ENCODE results near the gene OR10G3.

The OR10G3 gene

GRCh38 chr14:21539189-21539940, 40.5 kb downstream of the OR10G3 start:
- Histone ChIP-seq H3K9ac (ENCODE audit: insufficient read length) (peak overlapping the region; percentile 29), H3K36me3 (ENCODE audit: insufficient read depth, low read length) (no peaks in the 10 kb centered on the region), H3K4me3 (no peak overlapping the region), H3K9me3 (ENCODE audit: low read depth, low read length) (no peaks in the 10 kb centered on the region), H3K27ac (peak overlapping the region; percentile 22; the same call in 1 of the 2 replicates)
- no peak for DNase-seq (ENCODE audit: low read depth, low spot score)
- TF ChIP-seq EZH2 (IDR thresholded peaks at IDR 0.05) (no peak), POLR2AphosphoS5 (IDR thresholded peaks at IDR 0.05; ENCODE audit: borderline replicate concordance, low read depth, low read length) (no peak), FOXP2 (optimal IDR thresholded peaks at IDR 0.05; ENCODE audit: control extremely low read depth, extremely low read length, insufficient read depth) (no peak)

- peak overlapping the region; percentile 84 for H3K4me3 ChIP-seq
- H3K9ac ChIP-seq (ENCODE audit: insufficient read length) = peak overlapping the region; percentile 73
- no peaks in the 10 kb centered on the region for H3K9me3 ChIP-seq (ENCODE audit: low read depth, low read length)
- DNase-seq (ENCODE audit: low read depth, low spot score) = no peak
- H3K27ac ChIP-seq = peak overlapping the region; percentile 99
- no peaks in the 10 kb centered on the region for H3K36me3 ChIP-seq (ENCODE audit: insufficient read depth, low read length)
- TF ChIP-seq FOXP2 (optimal IDR thresholded peaks at IDR 0.05; ENCODE audit: control extremely low read depth, extremely low read length, insufficient read depth) (no peak), POLR2AphosphoS5 (IDR thresholded peaks at IDR 0.05; ENCODE audit: borderline replicate concordance, low read depth, low read length) (no peak), EZH2 (IDR thresholded peaks at IDR 0.05) (no peak)
Observed at GRCh38 chr14:21537090-21537424, 42.8 kb downstream of the OR10G3 start.

- peak overlapping the region; percentile 73 for H3K9ac ChIP-seq (ENCODE audit: insufficient read length)
Observed at GRCh38 chr14:21536418-21537089, 43.3 kb downstream of the OR10G3 start.

GRCh38 chr14:21535545-21536417, 44.1 kb downstream of the OR10G3 start:
- H3K9ac ChIP-seq (ENCODE audit: insufficient read length) = peak overlapping the region; percentile 73

More at GRCh38 chr14:21536418-21537089, 43.3 kb downstream of the OR10G3 start:
- peak overlapping the region; percentile 99 for H3K27ac ChIP-seq
- no peaks in the 10 kb centered on the region for H3K36me3 ChIP-seq (ENCODE audit: insufficient read depth, low read length)
- TF ChIP-seq FOXP2 (optimal IDR thresholded peaks at IDR 0.05; ENCODE audit: control extremely low read depth, extremely low read length, insufficient read depth) = no peak
- TF ChIP-seq POLR2AphosphoS5 (IDR thresholded peaks at IDR 0.05; ENCODE audit: borderline replicate concordance, low read depth, low read length) = no peak
- TF ChIP-seq EZH2 (IDR thresholded peaks at IDR 0.05) = no peak
- peak overlapping the region; percentile 84 for H3K4me3 ChIP-seq
- no peak for DNase-seq (ENCODE audit: low read depth, low spot score)
- no peaks in the 10 kb centered on the region for H3K9me3 ChIP-seq (ENCODE audit: low read depth, low read length)

GRCh38 chr14:21534576-21534975, 45.3 kb downstream of the OR10G3 start:
- H3K9ac ChIP-seq (ENCODE audit: insufficient read length) = peak overlapping the region; percentile 76
- peak; percentile 94 for DNase-seq (ENCODE audit: low read depth, low spot score)
- H3K27ac ChIP-seq = peak overlapping the region; percentile 99
- H3K9me3 ChIP-seq (ENCODE audit: low read depth, low read length) = no peaks in the 10 kb centered on the region
- TF ChIP-seq POLR2AphosphoS5 (IDR thresholded peaks at IDR 0.05; ENCODE audit: borderline replicate concordance, low read depth, low read length) (peak; percentile 69), EZH2 (IDR thresholded peaks at IDR 0.05) (no peak)
- H3K4me3 ChIP-seq = peak overlapping the region; percentile 84
- H3K36me3 ChIP-seq (ENCODE audit: insufficient read depth, low read length) = no peaks in the 10 kb centered on the region

More at GRCh38 chr14:21535545-21536417, 44.1 kb downstream of the OR10G3 start:
- DNase-seq (ENCODE audit: low read depth, low spot score) = no peak
- Histone ChIP-seq H3K9me3 (ENCODE audit: low read depth, low read length) (no peaks in the 10 kb centered on the region), H3K27ac (peak overlapping the region; percentile 99), H3K36me3 (ENCODE audit: insufficient read depth, low read length) (no peaks in the 10 kb centered on the region), H3K4me3 (peak overlapping the region; percentile 84)
- TF ChIP-seq POLR2AphosphoS5 (IDR thresholded peaks at IDR 0.05; ENCODE audit: borderline replicate concordance, low read depth, low read length) = no peak
- no peak for TF ChIP-seq FOXP2 (optimal IDR thresholded peaks at IDR 0.05; ENCODE audit: control extremely low read depth, extremely low read length, insufficient read depth)
- no peak for TF ChIP-seq EZH2 (IDR thresholded peaks at IDR 0.05)

- Histone ChIP-seq H3K9me3 (ENCODE audit: low read depth, low read length) (no peaks in the 10 kb centered on the region), H3K27ac (peak overlapping the region; percentile 99), H3K9ac (ENCODE audit: insufficient read length) (peak overlapping the region; percentile 13), H3K4me3 (peak overlapping the region; percentile 84; the same call in 1 of the 2 replicates), H3K36me3 (ENCODE audit: insufficient read depth, low read length) (no peaks in the 10 kb centered on the region)
- TF ChIP-seq EZH2 (IDR thresholded peaks at IDR 0.05) (no peak), POLR2AphosphoS5 (IDR thresholded peaks at IDR 0.05; ENCODE audit: borderline replicate concordance, low read depth, low read length) (no peak), FOXP2 (optimal IDR thresholded peaks at IDR 0.05; ENCODE audit: control extremely low read depth, extremely low read length, insufficient read depth) (no peak)
- DNase-seq (ENCODE audit: low read depth, low spot score) = no peak
Observed at GRCh38 chr14:21533294-21533693, 46.6 kb downstream of the OR10G3 start.

- no peak for DNase-seq (ENCODE audit: low read depth, low spot score)
- Histone ChIP-seq H3K4me3 (no peak overlapping the region), H3K9me3 (ENCODE audit: low read depth, low read length) (no peaks in the 10 kb centered on the region), H3K27ac (no peak overlapping the region), H3K36me3 (ENCODE audit: insufficient read depth, low read length) (peaks cover 5% of the 10 kb centered on the region; the same call in 1 of the 2 replicates), H3K9ac (ENCODE audit: insufficient read length) (no peak overlapping the region)
- no peak for TF ChIP-seq POLR2AphosphoS5 (IDR thresholded peaks at IDR 0.05; ENCODE audit: borderline replicate concordance, low read depth, low read length)
- TF ChIP-seq FOXP2 (optimal IDR thresholded peaks at IDR 0.05; ENCODE audit: control extremely low read depth, extremely low read length, insufficient read depth) = no peak
- TF ChIP-seq EZH2 (IDR thresholded peaks at IDR 0.05) = no peak
Observed at GRCh38 chr14:21529515-21529914, 50.4 kb downstream of the OR10G3 start.
